GM23248 (cell line): Measurements from ENCODE around the gene MAF. TPM values are rescaled to one million over a fixed set of nuclear protein-coding genes. Genes with fewer than 3 reads are reported as not detected.

Experiments used
- DNase-seq: peaks from one replicate; pipeline ENCODE4 v3.0.0-alpha.2; 2015
- H2AFZ ChIP-seq: fragments of 200-600 bp; sonication (generic); 2 replicates; pipeline ENCODE4 v1.6.1; 2016; ENCODE audit warnings: antibody characterized with exemption
- H3F3A ChIP-seq: fragments of 200-600 bp; sonication (generic); 2 replicates; pipeline ENCODE4 v1.6.1; 2016; ENCODE audit warnings: mild to moderate bottlenecking, antibody characterized with exemption, mixed run types; ENCODE audit not compliant: insufficient read depth
- H3K27ac ChIP-seq: fragments of 200-600 bp; sonication (generic); 2 replicates; pipeline ENCODE4 v1.5.1; 2016; ENCODE audit warnings: mild to moderate bottlenecking
- H3K27me3 ChIP-seq: fragments of 200-600 bp; sonication (generic); replicated peaks from 2 replicates; pipeline ENCODE4 v1.6.1; 2016; ENCODE audit warnings: mild to moderate bottlenecking; ENCODE audit not compliant: insufficient read depth
- H3K36me3 ChIP-seq: fragments of 200-600 bp; sonication (generic); 2 replicates; pipeline ENCODE4 v1.6.1; 2016; ENCODE audit warnings: low read depth, mild to moderate bottlenecking
- H3K4me1 ChIP-seq: fragments of 200-600 bp; sonication (generic); 2 replicates; pipeline ENCODE4 v1.6.1; 2016; ENCODE audit warnings: mild to moderate bottlenecking; ENCODE audit not compliant: insufficient read depth
- H3K4me2 ChIP-seq: fragments of 200-600 bp; sonication (generic); one replicate; pipeline ENCODE4 v1.6.1; 2016; ENCODE audit warnings: mild to moderate bottlenecking; ENCODE audit not compliant: unreplicated experiment
- H3K4me3 ChIP-seq: fragments of 200-600 bp; sonication (generic); 2 replicates; pipeline ENCODE4 v1.5.1; 2016; ENCODE audit warnings: mild to moderate bottlenecking
- H3K79me2 ChIP-seq: fragments of 200-600 bp; sonication (generic); 2 replicates; pipeline ENCODE4 v1.6.1; 2016; ENCODE audit warnings: mild to moderate bottlenecking; ENCODE audit not compliant: insufficient read depth
- H3K9ac ChIP-seq: fragments of 200-600 bp; sonication (generic); 2 replicates; pipeline ENCODE4 v1.6.1; 2016; ENCODE audit warnings: mild to moderate bottlenecking
- H3K9me2 ChIP-seq: fragments of 200-600 bp; sonication (generic); 2 replicates; pipeline ENCODE4 v1.6.1; 2016; ENCODE audit warnings: mixed run types, mild to moderate bottlenecking, moderate library complexity; ENCODE audit not compliant: insufficient read depth
- H3K9me3 ChIP-seq: fragments of 200-600 bp; sonication (generic); one replicate; pipeline ENCODE4 v1.6.1; 2017; ENCODE audit warnings: low read depth
- H4K20me1 ChIP-seq: fragments of 200-600 bp; sonication (generic); 2 replicates; pipeline ENCODE4 v1.6.0; 2016; ENCODE audit not compliant: insufficient read depth
- EZH2 ChIP-seq: fragments of 200-600 bp; sonication (generic); IDR thresholded peaks from 2 replicates; pipeline ENCODE4 v1.6.1; 2018; ENCODE audit warnings: antibody characterized with exemption, mild to moderate bottlenecking; ENCODE audit not compliant: insufficient read depth, poor library complexity, severe bottlenecking
- EZH2phosphoT487 ChIP-seq: fragments of 200-600 bp; sonication (generic); IDR thresholded peaks from 2 replicates; pipeline ENCODE4 v1.6.1; 2018; ENCODE audit warnings: antibody characterized with exemption, moderate library complexity, mild to moderate bottlenecking, low read depth; ENCODE audit not compliant: insufficient read depth
- WGBS, 2 experiments: methylation state at CpG; one replicate each; pipeline ENCODE4 v1.1.6; 2015 to 2017; ENCODE audit warnings: low lambda C conversion rate in 2 of 2, low coverage in 1 of 2; ENCODE audit errors: missing lambda C conversion rate in 2 of 2; 5-methylcytosine and 5-hydroxymethylcytosine counted together
- in situ Hi-C: fragments of 300-500 bp; cut with MboI; formaldehyde crosslinking; loops from 2 replicates; pipeline ENCODE4 v1.15.0; 2020
- polyA plus RNA-seq: library from polyadenylated mRNA; unstranded; fragments of >200 nt; fragmentation: Nextera tagmentation; extraction: Ambion mirVana; gene quantifications from 2 replicates; pipeline ENCODE4 v1.2.1, GENCODE V29; 2016
- total RNA-seq: library from RNA; depleted of rRNA; stranded (reverse); fragments of >200 nt; shearing (Covaris generic); gene quantifications from 2 replicates; pipeline ENCODE4 v1.2.3, GENCODE V29; 2014; rRNA removed

The MAF gene
- total RNA-seq (0.22 TPM in 1 of 2 replicates, not detected in the other), polyA plus RNA-seq (not detected in 2 replicates)

GRCh38 chr16:79600638-79601091, at the start of gene MAF:
TSS of gene MAF (minus strand) at chr16:79600737. CDS start at chr16:79599902, 835 bp downstream.
- TF ChIP-seq EZH2phosphoT487 = no peak
- TF ChIP-seq EZH2 = no peak
- Histone ChIP-seq H3F3A (no peaks in the 10 kb centered on the region), H3K79me2 (no peaks in the 10 kb centered on the region), H3K27me3 (peaks cover 65% of the 10 kb centered on the region), H3K9me2 (no peaks in the 10 kb centered on the region), H3K27ac (no peak within 1 kb of the TSS), H3K4me1 (peaks cover 6% of the 10 kb centered on the region; the same call in 1 of the 2 replicates), H2AFZ (peak within 1 kb of the TSS; percentile 68), H3K4me3 (peak within 1 kb of the TSS; percentile 65), H3K4me2 (peak within 1 kb of the TSS; percentile 87), H4K20me1 (no peaks in the 10 kb centered on the region), H3K9me3 (no peaks in the 10 kb centered on the region), H3K36me3 (no peaks in the 10 kb centered on the region), H3K9ac (no peak within 1 kb of the TSS)
- DNase-seq = peak; percentile 68
- in situ Hi-C loops = no loop called here
- 1 to 3% methylated on average over 22 to 25 of the region's 25 CpGs for WGBS, 2 experiments

- Histone ChIP-seq H3K4me2 (no peak overlapping the region), H3K9me2 (no peaks in the 10 kb centered on the region), H3K9ac (no peak overlapping the region), H3K79me2 (no peaks in the 10 kb centered on the region), H3F3A (no peaks in the 10 kb centered on the region), H3K27ac (no peak overlapping the region), H3K4me1 (no peaks in the 10 kb centered on the region), H2AFZ (no peak overlapping the region), H3K36me3 (no peaks in the 10 kb centered on the region), H3K4me3 (no peak overlapping the region), H4K20me1 (no peaks in the 10 kb centered on the region), H3K9me3 (no peaks in the 10 kb centered on the region), H3K27me3 (no peaks in the 10 kb centered on the region)
- TF ChIP-seq EZH2 (no peak), EZH2phosphoT487 (no peak)
- WGBS, 2 experiments = 20 to 28% methylated on average over 4 of the region's 4 CpGs
- no peak for DNase-seq
- in situ Hi-C loops = no loop called here
Measured at GRCh38 chr16:79648826-79649225, 48.3 kb upstream of the MAF start.

GRCh38 chr16:79647586-79647985, 47.0 kb upstream of the MAF start:
- H3F3A ChIP-seq = no peaks in the 10 kb centered on the region
- no peak for DNase-seq
- H3K9ac ChIP-seq = no peak overlapping the region
- TF ChIP-seq EZH2 = no peak
- no peak for TF ChIP-seq EZH2phosphoT487
- no peak overlapping the region for H3K4me2 ChIP-seq
- no peaks in the 10 kb centered on the region for H4K20me1 ChIP-seq
- no peak overlapping the region for H3K4me3 ChIP-seq
- H3K27ac ChIP-seq = no peak overlapping the region
- no peaks in the 10 kb centered on the region for H3K79me2 ChIP-seq
- no peaks in the 10 kb centered on the region for H3K4me1 ChIP-seq
- 42 to 51% methylated on average over 3 of the region's 3 CpGs for WGBS, 2 experiments
- H3K36me3 ChIP-seq = no peaks in the 10 kb centered on the region
- in situ Hi-C loops = no loop called here
- H3K27me3 ChIP-seq = no peaks in the 10 kb centered on the region
- H3K9me2 ChIP-seq = no peaks in the 10 kb centered on the region
- H2AFZ ChIP-seq = no peak overlapping the region
- H3K9me3 ChIP-seq = no peaks in the 10 kb centered on the region

- in situ Hi-C loops = no loop called here
- Histone ChIP-seq H3K9me2 (no peaks in the 10 kb centered on the region), H3K36me3 (no peaks in the 10 kb centered on the region), H2AFZ (no peak overlapping the region), H3K27me3 (no peaks in the 10 kb centered on the region), H3K9me3 (no peaks in the 10 kb centered on the region), H3K4me1 (no peaks in the 10 kb centered on the region), H3F3A (no peaks in the 10 kb centered on the region), H4K20me1 (no peaks in the 10 kb centered on the region), H3K4me2 (no peak overlapping the region), H3K79me2 (no peaks in the 10 kb centered on the region), H3K4me3 (no peak overlapping the region), H3K27ac (no peak overlapping the region), H3K9ac (no peak overlapping the region)
- no peak for TF ChIP-seq EZH2
- TF ChIP-seq EZH2phosphoT487 = no peak
- 45 to 47% methylated on average over 4 of the region's 4 CpGs for WGBS, 2 experiments
- DNase-seq = no peak
Measured at GRCh38 chr16:79645701-79646100, 45.2 kb upstream of the MAF start.
